ENCODE results near the gene TENM4. TPM values are rescaled to one million over a fixed set of nuclear protein-coding genes. Genes with fewer than 3 reads are reported as not detected.

TENM4 gene
- total RNA-seq, 4 donors from 2014 or later: 0.88 to 61.5 (median 4.0) TPM

- DNase-seq: peak in 1 of 2 donors; percentile 21
- Histone ChIP-seq H3K4me3 (peak overlapping the region; percentile 34 to 64), H3K9me3 (no peaks in the 10 kb centered on the region), H3K27me3 (peaks cover 3 to 13% of the 10 kb centered on the region in 2 donors), H3K4me1 (peaks cover 0 to 4% of the 10 kb centered on the region in 2 donors), H3K27ac (peak overlapping the region; percentile 73 to 75), H3K36me3 (no peaks in the 10 kb centered on the region)
- intact Hi-C loops (cut with DNase I; ENCODE audit: low total_unique reads): no loop called here
- TF ChIP-seq POLR2A (IDR thresholded peaks at IDR 0.05) (no peak), CTCF (IDR thresholded peaks at IDR 0.05) (no peak)
Observed at GRCh38 chr11:79439410-79439885, 1.4 kb downstream of the TENM4 start.

GRCh38 chr11:79438631-79439409, 2.0 kb downstream of the TENM4 start:
- H3K36me3 ChIP-seq: no peaks in the 10 kb centered on the region
- H3K27me3 ChIP-seq: peaks cover 3 to 13% of the 10 kb centered on the region in 2 donors
- no peaks in the 10 kb centered on the region for H3K9me3 ChIP-seq
- DNase-seq: peak; percentile 18 to 28
- peak overlapping the region; percentile 73 to 75 for H3K27ac ChIP-seq
- intact Hi-C loops (cut with DNase I; ENCODE audit: low total_unique reads): no loop called here
- H3K4me1 ChIP-seq: peaks cover 0 to 4% of the 10 kb centered on the region in 2 donors
- H3K4me3 ChIP-seq: peak overlapping the region; percentile 34 to 64
- TF ChIP-seq POLR2A (IDR thresholded peaks at IDR 0.05) (no peak), CTCF (IDR thresholded peaks at IDR 0.05) (no peak)

GRCh38 chr11:79437981-79438630, 2.7 kb downstream of the TENM4 start:
- H3K4me3 ChIP-seq: peak overlapping the region; percentile 34 to 64
- TF ChIP-seq CTCF (IDR thresholded peaks at IDR 0.05): no peak
- no peak for TF ChIP-seq POLR2A (IDR thresholded peaks at IDR 0.05)
- H3K36me3 ChIP-seq: no peaks in the 10 kb centered on the region
- DNase-seq: peak in 1 of 2 donors; percentile 17
- H3K27ac ChIP-seq: peak overlapping the region; percentile 58 to 75
- H3K27me3 ChIP-seq: peaks cover 3 to 13% of the 10 kb centered on the region in 2 donors
- no peaks in the 10 kb centered on the region for H3K9me3 ChIP-seq
- intact Hi-C loops (cut with DNase I; ENCODE audit: low total_unique reads): no loop called here
- H3K4me1 ChIP-seq: peaks cover 0 to 4% of the 10 kb centered on the region in 2 donors

- intact Hi-C loops (cut with DNase I; ENCODE audit: low total_unique reads): no loop called here
- Histone ChIP-seq H3K4me1 (peaks cover 0 to 4% of the 10 kb centered on the region in 2 donors), H3K9me3 (no peaks in the 10 kb centered on the region), H3K4me3 (peak overlapping the region; percentile 34 to 64), H3K27ac (peak overlapping the region; percentile 58 to 75), H3K36me3 (no peaks in the 10 kb centered on the region), H3K27me3 (peaks cover 3 to 13% of the 10 kb centered on the region in 2 donors)
- TF ChIP-seq POLR2A (IDR thresholded peaks at IDR 0.05): no peak
- no peak for TF ChIP-seq CTCF (IDR thresholded peaks at IDR 0.05)
- peak; percentile 55 to 73 for DNase-seq
Observed at GRCh38 chr11:79437278-79437980, 3.4 kb downstream of the TENM4 start.

Data from uterus (tissue), 4 donors.